Stimulated activated CD4-positive, alpha-beta T cell treated with anti-CD3 and anti-CD28 coated beads, Interleukin-12 subunit alpha, Interleukin-12 subunit beta, amount 100 ng/mL, for 4 hours (primary cell): ENCODE data around the gene TSNAXIP1.
A peak's percentile ranks its signal among the peaks of the same experiment; 100 is the strongest.

Source experiments
- DNase-seq: peaks from one replicate; pipeline ENCODE4 v3.0.0-alpha.2; 2020

The TSNAXIP1 gene

GRCh38 chr16:67806428-67807147 is at the start of gene TSNAXIP1, which contains the start of gene RANBP10:
TSNAXIP1 (plus strand) TSS chr16:67806889; CDS start chr16:67807150, 261 bp downstream.
RANBP10 (minus strand) TSS chr16:67806560; CDS start chr16:67806536, 24 bp downstream.
- DNase-seq = peak; percentile 90

- DNase-seq = no peak
Observed at GRCh38 chr16:67758006-67758405, 48.7 kb upstream of the TSNAXIP1 start.

GRCh38 chr16:67758966-67759365 is 47.7 kb upstream of the TSNAXIP1 start:
- no peak for DNase-seq

- DNase-seq = no peak
Observed at GRCh38 chr16:67760206-67760955, 46.3 kb upstream of the TSNAXIP1 start.

- no peak for DNase-seq
Observed at GRCh38 chr16:67760956-67761230, 45.8 kb upstream of the TSNAXIP1 start.

- DNase-seq = no peak
Observed at GRCh38 chr16:67761924-67762323, 44.8 kb upstream of the TSNAXIP1 start.

GRCh38 chr16:67762385-67762784 is 44.3 kb upstream of the TSNAXIP1 start:
- no peak for DNase-seq

- DNase-seq = no peak
Observed at GRCh38 chr16:67763066-67763465, 43.6 kb upstream of the TSNAXIP1 start.

- no peak for DNase-seq
Observed at GRCh38 chr16:67764158-67764667, 42.5 kb upstream of the TSNAXIP1 start.

- no peak for DNase-seq
Observed at GRCh38 chr16:67766291-67766690, 40.4 kb upstream of the TSNAXIP1 start.

GRCh38 chr16:67767953-67768352 is 38.7 kb upstream of the TSNAXIP1 start:
- DNase-seq = no peak

- DNase-seq = no peak
Observed at GRCh38 chr16:67770346-67770991, 36.2 kb upstream of the TSNAXIP1 start.

- DNase-seq = no peak
Observed at GRCh38 chr16:67773099-67773498, 33.6 kb upstream of the TSNAXIP1 start.

- DNase-seq = no peak
Observed at GRCh38 chr16:67773569-67774456, 32.9 kb upstream of the TSNAXIP1 start.

GRCh38 chr16:67774457-67774853 is 32.2 kb upstream of the TSNAXIP1 start:
- no peak for DNase-seq

GRCh38 chr16:67775273-67775672 is 31.4 kb upstream of the TSNAXIP1 start:
- no peak for DNase-seq

GRCh38 chr16:67779256-67780014 is 27.3 kb upstream of the TSNAXIP1 start:
- DNase-seq = no peak

- DNase-seq = no peak
Observed at GRCh38 chr16:67780847-67781564, 25.7 kb upstream of the TSNAXIP1 start.

GRCh38 chr16:67781565-67781921 is 25.1 kb upstream of the TSNAXIP1 start:
- no peak for DNase-seq

- DNase-seq = no peak
Observed at GRCh38 chr16:67782567-67783352, 23.9 kb upstream of the TSNAXIP1 start.

- no peak for DNase-seq
Observed at GRCh38 chr16:67783353-67783725, 23.4 kb upstream of the TSNAXIP1 start.
